NCI-H345 treated with DMSO at 0.1 percent for 48 hours (cell line): ENCODE results near the gene CXCL13.
"Not testable (repeated sequence)": the region's sequence is repeated elsewhere in the genome, so short reads cannot be mapped to it uniquely, and the experiment has no call there.

ENCODE experiments used
- DNase-seq: peaks from one replicate; lab custom pipeline; 2025; ENCODE audit not compliant: unreplicated experiment; lab: John Stamatoyannopoulos, UW

CXCL13 gene

DNA sequence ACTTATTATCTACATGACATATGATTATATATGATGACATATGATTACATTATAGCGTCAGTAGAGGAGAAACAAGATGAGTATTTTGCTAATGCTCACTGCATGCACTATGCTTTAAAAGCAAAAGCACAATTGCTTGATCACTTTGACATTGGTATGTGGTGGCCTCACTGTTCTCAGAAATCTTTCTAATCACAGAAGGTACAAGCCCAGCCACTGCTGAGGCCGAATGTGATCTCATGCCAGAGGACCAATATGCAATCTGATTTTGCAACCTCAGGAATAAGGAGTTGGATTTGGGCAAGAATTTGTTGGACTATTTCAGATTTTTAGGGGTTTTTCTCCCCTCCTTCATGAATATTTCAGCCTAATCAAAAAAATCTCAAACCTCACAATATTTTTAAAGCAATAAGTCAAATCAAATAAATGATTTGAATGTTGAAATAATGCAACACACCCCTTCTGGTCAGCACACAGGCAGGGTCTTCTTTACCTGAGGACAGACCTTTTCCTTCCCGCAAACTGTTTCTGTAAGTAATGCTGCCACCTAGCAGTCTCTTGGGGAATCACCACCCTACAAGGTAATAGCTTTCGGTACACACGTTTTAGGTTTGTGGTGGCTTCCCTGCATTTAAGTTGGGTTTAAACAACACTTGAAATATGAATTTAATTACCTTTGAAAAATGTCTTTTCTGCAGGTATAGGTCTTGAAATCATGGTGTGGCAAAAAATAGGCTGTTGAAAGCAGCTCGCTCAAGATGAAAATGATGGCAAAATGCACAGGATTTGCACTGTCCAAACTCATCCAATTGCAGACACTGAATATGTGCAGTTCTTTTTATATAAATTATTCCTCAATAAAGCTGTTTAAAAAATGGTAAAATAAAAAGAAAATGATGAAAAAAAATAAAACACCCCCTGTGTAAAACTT, 4.8 kb upstream of the CXCL13 start:
- DNase-seq = peak; percentile 18

DNA sequence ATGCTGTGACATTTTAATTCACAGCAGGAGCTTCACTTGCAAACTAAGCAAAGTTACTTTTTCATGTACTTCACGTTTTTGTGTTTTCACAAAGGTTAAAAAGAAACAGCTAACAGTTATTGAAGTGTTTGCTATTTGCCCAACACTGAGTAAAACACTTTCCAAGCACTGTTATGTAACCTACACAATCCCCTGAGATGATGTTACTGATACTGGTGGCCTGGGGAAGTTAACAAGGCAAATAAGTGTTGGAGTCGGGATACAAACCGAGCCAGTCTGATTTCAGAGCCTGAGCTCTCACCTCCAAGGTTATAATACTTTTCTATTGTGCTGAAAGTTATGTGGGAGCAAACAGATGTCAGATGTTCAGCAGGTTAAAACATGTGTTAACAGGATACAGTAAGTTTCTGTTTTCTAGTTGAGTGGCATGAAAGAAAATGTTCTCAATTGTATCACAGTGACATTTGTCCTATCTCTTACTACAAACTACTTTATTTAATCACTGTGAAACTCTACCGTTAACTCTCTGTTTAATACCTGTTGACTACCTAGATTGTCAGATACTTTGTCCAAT, 3.9 kb upstream of the CXCL13 start:
- DNase-seq = no peak

DNA sequence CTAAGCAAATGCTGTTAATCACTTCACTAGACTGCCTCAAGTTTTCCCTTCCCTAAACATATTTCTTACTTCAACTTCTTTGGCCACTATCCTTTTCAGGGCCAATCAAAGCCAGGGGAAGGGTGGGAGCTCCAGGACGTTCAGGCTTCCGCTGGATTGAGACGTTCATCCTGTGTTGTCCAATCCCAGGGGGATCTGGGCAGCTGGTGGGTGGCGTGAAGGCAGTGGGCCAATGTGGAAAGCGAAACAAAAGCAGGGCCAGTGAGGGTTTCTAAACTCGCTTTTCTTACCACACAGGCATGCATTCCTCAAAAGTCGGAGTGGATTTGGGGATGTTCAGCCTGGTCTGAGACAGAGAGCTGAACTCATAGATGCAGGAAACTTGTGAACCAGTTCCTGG, 7.6 kb downstream of the CXCL13 start:
- DNase-seq = no peak

DNA sequence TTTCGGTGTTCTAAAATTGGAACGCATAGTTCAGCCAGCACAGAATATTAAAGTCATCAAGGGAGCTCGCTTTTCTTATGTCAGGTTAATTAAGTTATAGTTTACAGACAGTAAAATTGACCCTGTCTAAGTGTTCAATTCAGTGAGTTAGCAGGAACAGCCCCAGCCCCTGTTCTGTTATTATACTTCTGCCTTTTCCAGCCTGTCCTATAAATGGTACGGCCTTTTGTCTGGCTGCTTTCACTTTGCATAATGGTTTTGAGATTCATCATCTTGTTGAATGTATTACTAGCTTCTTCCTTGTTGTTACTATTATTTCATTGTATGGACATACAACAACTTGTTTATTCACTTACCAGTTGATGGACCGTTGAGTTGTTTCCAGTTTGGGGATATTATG, 9.5 kb downstream of the CXCL13 start:
- no peak for DNase-seq

DNA sequence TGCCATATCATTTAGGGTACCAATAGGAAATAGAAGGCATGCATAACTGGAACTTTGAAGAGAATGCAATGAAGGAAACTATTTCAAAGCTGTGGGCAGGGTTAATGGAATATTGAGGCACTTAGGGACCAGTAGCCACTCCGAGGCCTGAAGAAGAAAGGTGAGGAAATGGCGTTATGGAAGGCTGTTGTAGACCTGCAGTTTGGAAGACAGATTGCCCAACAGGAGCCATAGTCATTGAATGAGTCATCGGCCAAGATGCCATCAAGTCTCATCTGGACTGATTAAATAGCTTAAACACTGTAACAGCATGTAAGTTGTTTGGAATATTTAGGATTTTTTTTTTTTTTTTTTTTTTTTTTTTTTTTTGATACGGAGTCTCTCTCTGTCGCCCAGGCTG, 11.6 kb downstream of the CXCL13 start:
- DNase-seq = no peak

DNA sequence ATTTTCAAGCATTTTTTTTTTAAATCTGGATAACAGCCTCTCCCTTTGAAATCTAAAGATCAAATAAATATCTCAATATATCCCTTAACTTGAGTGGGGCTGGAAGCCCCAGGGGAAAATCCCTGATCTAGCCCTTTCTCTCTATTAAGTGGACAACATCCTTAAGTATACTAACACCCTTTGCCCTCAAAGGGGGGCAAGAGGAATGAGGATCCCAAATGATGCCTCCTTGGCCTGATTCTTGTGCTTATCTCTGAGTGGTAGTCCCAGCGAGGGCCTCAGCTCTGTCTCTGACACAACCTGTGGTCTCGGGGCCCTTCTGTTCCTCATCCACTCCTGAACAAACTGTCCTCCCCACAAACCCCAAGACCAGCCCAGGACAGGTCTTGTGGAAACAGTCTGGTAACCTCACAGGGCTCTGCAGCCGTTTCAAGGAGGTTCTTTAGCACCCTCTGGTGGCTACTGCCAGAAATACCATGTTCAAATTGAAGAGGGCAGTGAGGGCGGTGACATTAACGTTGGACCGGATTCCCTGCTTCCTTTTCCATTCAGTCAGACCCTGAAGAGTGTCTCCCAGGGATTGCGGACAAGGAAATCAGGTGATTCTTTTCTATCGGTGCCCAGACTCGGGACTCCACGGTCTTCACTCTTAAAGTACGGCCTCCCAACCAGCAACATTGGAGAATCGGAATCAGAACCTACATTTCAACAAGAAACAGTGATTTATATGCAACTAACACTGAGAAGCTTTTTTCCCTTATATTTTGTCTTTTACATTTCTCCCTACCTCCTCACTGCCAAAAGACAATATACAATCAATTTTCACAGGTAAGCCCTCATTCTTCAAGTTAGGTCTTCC, 13.0 kb downstream of the CXCL13 start:
- DNase-seq = peak; percentile 38

DNA sequence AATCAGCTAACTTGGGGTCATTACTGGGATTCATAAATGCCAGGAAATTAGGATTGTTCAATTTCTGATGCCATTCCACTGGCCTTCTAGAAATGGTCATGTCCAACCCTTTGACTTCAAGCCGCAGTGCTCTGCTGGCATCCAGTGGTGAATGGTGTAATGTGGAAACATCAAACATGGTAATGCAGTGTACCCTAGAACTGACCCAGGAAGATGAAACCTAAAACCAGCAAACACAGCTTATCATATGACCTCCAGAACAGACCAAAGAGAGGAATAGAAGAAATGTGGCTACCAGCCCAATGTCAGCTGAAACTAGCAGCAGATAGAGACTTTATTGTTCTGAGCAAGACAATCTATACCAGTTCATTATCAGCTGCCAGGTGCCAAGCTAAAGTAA, 13.8 kb downstream of the CXCL13 start:
- DNase-seq = no peak

DNA sequence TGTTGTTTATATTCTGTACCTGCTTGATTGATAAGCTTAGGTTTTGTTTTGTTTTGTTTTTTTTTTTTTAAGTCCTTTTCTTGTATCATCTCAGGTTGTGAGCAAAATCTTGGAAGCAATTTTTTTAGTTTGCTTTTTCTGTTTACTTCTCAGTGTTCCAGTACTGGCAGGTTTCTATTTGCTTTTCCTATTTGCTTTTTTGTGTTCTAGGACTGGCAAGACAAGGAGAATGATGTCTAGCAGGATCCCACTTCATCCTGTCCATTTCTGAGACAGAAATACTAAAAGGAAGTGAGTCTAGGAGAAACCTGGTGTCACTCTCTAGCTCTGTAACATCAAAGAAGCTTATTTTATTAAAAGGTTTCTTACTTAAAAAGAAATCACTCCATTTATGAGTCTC, 15.6 kb downstream of the CXCL13 start:
- no peak for DNase-seq

DNA sequence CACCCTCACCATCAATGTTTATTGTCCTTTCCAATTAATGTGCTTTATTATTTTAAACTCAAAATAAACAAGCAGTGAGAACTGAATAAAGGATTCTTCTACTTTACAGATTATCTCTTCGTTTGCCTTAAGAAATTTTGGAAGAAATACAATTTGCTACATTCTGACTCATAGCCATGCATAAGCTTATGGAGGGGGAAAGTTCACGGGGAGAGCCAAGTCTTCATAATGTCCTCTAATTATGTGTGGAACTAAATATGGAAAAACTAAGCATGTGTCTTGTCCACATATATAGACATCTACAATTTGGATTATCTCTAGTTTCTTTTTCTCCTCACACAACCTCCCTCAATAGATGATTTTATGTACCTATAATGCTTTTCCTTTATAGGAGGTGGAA, 17.5 kb downstream of the CXCL13 start:
- no peak for DNase-seq

DNA sequence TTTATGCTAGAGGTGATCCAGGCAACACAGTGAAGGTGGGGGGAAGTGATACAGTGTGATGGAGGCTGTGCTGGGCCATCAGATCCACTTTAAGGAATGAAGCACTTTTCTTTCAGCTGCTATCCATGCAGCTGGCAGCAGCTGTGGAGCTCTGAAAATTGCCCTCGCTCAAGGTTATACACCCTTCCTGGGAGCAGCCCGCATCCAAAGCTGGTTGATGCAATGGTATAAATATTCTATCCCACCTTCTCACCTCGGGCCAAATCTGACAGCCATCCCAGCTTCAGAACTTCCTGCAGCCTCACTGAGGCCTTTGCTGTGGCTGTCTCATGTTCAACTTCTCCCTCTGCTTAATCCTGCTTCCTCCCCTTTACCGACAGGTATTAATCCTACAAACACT, 18.6 kb downstream of the CXCL13 start:
- DNase-seq = no peak

DNA sequence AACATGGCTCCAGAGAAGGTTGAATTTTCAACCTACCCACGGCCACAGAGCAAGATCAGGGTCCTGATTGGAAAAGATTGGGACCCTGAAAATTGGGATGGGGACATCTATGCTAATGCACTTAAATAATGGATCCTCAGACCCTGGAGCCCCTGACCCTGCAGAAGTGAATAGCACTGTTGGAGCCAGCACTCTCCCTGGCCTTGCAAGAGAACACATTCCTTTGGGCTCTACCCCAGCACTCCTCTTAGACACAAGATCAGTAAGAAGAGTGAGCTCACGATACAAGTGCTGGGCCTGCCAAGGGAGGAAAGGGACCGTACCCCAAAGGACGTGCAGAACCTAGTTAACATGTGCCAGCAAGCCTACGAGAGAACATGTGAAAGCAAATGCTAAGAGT, 19.9 kb downstream of the CXCL13 start:
- no peak for DNase-seq

DNA sequence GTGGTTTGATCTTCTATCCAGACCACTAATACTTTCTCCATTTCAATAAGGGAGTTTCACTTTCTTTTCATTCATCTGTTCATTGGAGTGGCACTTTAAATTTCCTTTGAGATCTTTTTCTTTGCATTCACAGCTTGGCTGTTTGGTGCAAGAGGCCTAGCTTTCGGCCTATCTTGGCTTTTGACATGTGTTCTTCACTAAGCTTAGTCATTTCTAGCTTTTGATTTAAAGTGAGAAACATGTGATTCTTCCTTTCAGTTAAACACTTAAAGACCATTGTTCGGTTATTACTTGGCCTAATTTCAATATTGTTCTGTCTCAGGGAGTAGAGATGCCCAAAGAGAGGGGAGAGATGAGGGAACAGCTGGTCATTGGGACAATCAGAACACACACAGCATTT, 24.3 kb downstream of the CXCL13 start:
- DNase-seq = no peak

DNA sequence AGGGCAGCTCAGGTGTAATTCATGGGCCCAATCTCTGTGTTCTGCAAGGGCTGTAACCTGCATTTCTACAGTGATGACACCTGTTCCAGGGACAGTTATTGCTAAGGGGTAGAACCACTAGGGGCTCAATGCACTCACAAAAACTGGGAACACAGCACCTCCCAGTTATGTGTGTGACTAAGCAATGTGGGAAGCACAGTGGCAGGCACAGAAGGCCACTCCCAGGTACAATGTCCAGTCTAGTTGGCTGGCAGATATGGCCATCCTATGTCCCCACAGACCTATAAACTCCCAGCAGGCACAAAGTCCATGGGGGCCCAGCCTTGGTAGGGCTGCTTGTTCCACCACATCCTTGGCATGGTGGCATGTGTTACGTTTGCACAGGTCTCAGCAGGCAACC, 25.7 kb downstream of the CXCL13 start:
- no peak for DNase-seq

DNA sequence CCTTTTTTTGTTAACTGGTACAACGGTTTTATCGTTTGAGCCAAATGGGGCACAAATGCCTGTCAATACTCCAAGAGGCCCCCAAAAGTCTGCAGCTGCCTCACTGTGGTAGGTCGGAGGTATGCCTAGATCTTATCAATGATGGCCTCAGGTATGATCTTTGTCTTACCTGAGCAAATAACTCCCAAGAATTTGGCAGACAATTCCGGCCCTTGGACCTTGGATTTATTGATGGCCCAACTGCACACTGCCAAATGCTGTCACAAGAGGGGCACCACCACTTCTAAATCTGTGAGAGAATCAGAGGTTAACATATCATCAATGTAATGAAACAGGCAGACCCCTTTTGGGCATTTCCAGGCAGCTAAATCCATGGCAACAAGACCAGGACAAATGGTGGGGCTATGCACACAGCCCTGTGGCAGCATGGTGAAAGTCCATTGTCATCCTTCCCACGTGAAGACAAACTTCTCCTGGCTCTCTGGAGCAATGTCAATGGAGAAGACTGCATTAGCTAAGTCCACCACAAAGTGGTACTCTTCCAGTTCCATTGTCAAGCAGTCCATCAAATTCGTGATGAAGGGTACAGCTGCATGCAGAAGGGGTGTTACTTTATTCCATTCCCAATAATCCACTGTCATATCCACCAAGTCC, 28.6 kb downstream of the CXCL13 start:
- no peak for DNase-seq

DNA sequence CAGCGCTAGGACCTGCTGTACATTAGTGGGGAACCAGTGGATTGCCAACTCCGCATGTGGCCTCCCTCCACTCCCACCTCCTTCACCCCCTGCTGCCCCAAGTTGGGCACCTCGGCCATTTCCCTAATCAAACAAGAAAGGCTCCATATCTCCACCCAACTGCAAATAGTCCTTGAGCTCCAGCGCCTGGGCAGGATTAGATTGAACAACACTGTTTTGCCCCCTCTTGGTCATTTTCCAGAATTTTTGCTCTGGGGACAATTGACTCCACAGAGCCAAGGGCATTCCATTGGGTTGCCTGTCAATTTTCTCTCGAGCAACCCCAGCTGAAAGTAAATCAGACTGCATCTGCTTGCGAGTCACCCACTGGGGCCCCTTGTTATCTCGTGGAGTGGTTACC, 29.6 kb downstream of the CXCL13 start:
- no peak for DNase-seq

DNA sequence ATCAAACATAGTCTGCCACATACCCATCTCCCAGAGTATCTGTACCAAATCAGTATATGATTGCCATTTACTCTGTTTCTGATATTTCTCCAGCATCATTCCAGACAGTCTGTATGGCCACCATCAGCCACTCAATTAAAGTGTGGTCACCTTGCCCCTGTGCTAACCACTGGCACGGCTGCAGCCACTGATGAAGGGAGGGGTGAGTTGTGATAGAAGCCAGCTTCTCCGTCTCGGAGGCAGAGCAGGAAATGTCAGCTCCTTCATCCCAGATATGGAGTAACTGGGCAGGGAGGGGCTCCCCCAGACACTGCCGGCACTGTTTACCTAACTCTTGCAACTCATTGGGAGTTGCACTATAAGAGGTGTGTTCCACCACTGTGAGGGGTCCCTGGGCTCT, 30.3 kb downstream of the CXCL13 start:
- DNase-seq = no peak

DNA sequence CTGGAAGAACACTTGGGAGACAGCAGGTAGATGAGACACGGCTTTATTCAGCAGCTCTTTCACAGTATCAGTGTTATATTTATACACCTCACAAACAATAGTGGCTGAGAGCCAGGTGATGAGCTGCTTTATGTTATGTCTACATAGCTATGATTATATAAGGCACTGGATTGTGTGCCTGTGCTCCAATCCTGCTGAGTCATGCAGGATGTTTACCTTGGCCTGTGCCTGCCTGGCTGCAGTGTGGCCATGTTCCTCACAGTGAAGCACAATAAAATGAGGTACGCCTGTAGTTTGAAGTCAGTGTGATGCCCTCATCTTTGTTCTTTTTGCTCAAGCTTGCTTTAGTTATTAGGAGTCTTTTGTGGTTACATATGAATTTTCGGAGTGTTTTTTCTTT, 31.3 kb downstream of the CXCL13 start:
- peak; percentile 40 for DNase-seq

DNA sequence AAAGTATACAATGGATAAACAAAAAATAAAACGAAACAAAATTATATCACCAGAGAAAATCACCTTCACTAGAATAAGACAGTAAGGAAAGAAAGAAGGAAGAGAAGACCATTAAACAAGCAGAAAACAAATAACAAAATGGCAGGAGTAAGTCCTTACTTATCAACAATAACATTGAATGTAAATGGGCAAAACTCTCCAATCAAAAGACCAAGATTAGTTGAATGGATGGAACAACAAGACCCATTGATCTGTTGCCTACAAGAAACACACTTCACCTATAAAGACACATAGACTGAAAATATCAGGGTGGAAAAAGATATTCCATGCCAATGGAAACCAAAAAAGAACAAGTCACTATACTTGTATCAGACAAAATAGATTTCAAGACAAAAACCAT, 38.4 kb downstream of the CXCL13 start:
- not testable (repeated sequence) for DNase-seq

DNA sequence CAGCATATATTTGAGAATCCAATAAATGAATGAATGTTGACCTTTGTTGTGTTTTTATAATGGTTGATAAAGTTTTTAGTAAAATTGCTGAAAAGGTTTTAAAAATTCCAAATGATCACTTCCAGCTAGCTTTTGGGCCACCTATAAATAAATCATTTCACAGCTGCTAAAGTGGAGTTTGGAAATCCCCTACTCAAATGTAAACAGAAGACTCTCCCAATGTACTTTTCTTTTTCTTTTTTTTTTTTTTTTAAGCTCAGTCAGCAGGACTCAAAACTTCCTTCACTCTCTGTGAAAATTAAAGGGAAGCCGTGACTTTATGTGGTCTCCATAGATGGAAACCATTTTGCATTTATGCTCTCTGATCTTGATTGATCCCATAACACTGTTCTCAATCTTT, 45.2 kb downstream of the CXCL13 start:
- DNase-seq = no peak

DNA sequence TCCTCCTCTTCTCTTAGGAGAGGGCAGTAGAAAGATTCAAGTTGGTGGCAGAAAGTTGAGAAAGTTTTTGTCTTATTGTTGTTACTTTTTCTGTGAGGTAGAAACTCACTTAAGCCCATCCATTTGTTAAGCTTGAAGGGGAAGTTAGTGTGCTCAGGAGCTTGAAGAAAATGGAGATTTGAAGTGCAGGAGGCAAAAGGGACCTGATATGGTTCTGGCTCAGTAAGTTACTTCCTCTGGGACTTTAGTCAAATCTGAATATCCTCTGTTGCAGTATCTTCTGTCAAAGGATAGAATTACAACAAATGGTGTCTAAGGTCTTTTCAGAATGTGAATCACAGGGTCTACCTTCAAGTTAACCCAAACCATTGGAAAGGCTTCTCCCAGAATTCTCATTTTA, 46.2 kb downstream of the CXCL13 start:
- DNase-seq = no peak

DNA sequence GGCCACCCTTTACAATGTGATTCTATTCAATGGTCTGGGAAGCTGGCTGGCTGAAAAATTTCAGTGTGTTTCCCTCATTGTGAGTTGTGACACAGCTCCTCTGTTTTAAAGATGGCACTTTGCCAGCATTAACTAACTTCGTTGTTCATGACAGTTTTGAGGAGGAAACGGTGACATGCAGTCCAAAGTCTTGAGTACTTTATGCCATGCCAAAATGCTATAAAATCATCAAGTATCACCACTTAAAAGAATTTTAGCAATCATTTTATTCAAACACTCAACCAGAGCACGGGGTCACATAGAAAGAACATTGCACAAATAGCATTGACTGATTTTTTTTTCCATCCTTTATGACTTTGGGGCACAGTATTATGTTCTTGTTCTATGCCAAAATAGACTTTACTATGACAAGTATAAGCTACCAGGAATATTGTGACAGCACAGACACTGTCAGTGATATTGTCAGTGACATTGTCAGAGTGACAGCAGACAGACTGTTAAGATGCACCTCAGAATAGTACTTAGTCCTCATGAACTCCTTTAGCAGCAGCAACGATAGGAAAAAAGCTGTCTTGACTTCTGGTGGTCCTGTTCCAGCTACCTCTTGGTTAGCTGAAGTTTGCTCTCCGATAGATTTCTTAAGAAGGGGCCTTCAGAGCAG, 46.7 kb downstream of the CXCL13 start:
- DNase-seq = no peak
